SIG-M5 (cell line): ENCODE results near the gene BAZ2B.
"Not testable (repeated sequence)": the region's sequence is repeated elsewhere in the genome, so short reads cannot be mapped to it uniquely, and the experiment has no call there.

Experiments
- DNase-seq: peaks from one replicate; lab custom pipeline; 2025; lab: John Stamatoyannopoulos, UW

BAZ2B gene

GRCh38 chr2:159572459-159572858 is 43.9 kb downstream of the BAZ2B start:
- no peak for DNase-seq

DNA sequence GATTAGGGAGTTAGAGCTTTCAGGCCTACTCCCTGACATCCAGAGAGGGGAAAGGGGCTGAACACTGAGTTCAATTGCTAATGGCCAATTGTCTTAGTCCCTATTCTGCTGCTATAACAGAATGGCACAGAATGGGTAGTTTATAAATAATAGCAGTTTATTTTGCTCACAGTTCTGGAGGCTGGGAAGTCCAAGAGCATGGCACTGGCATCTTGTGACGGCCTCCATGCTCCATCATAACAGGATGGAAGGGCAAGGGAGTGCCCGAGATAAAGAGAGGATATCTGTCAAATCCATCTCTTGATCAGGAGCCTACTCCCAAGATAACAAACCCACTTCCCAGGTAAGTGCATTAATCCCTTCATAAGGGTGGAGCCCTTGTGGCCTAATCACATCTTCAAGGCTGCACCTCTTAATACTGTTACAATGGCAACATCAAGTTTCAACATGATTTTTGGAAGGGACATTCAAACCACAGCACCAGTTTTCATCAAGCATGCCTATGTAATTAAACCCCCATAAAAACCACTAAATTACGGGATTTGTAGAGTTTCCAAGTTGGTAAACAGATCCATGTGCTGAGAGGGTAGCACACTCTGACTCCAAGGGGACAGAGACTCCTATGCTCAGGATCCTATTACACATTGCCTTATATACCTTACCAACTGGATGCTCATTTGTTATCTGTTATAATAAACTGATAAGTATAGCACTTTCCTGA is 44.6 kb downstream of the BAZ2B start:
- DNase-seq: no peak

GRCh38 chr2:159564081-159564480 is 52.3 kb downstream of the BAZ2B start:
- DNase-seq: no peak

DNA sequence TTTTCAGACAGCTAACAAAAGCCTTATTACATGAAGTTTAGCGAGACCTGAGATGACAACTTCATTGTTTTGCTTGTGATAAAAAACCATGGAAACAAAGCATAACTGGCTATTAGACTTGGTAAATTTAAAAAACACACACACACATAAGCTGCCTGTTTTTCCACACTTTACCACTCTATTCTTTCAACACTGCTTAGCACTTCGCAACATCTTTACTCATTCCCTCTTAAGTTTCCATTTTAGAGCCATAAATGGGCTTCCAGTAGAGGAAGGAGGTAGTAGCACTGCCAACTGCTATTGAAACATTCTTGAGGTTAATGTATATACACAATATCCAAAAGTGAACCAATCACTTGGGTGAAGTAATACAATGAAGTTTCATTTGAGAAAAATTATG is 54.1 kb downstream of the BAZ2B start:
- peak; percentile 96 for DNase-seq

- DNase-seq: no peak
Observed at GRCh38 chr2:159561786-159562185, 54.6 kb downstream of the BAZ2B start.

GRCh38 chr2:159561242-159561641 is 55.1 kb downstream of the BAZ2B start:
- DNase-seq: no peak

GRCh38 chr2:159559034-159559433 is 57.3 kb downstream of the BAZ2B start:
- DNase-seq: no peak

GRCh38 chr2:159558479-159558878 is 57.9 kb downstream of the BAZ2B start:
- DNase-seq: no peak

GRCh38 chr2:159557437-159558034 is 58.8 kb downstream of the BAZ2B start:
- DNase-seq: no peak

DNA sequence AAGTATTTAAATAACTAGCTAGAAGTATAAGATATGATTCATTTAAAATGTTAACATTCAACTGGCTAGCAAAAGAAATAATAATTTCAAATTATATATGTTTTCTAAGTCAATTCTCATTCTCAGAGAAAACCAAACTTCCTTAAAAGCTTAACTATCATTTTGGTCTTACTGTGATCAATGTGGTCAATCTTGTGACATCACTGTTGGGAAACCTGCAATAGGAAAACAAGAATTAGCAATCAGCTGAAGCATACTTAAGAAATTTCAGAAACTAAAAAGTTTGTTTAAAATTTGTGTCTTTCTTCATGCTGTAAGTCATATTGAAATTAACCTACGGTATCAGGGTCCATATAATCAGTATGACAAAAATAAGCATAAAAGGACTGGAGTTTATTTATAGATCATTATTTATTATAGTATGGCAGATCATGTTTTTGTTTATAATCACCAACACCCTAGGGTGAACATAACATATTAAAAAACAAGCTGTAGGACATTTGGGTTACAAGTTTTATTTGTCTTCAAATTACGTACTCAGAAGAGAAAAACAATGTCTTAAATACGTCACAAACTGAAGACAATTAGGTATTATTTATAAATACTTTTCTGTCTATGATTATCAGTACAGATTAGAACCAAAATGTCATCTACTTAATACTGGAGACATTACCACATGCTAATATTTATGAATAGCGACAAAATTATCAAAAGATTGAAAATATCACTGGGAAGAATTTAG is 60.5 kb downstream of the BAZ2B start:
- peak; percentile 37 for DNase-seq

DNA sequence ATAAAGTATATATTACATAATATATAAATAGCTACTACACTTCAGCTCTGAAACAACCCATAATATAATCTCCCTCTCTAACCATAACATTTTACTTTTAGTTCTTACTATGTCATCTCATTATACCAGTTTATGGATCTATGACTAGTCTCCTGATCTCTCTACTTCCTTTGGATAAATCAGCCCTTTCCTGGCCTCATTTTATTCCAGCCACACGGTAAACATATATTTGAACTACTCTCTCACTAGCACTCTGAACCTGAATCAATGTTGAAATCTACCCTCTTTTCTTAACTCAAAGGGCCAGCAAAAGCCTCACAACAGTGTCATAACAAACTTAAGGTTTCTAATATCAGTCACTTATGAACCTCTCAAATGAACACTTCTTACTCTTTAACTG is 62.6 kb downstream of the BAZ2B start:
- DNase-seq: no peak

- no peak for DNase-seq
Observed at GRCh38 chr2:159551806-159552205, 64.5 kb downstream of the BAZ2B start.

GRCh38 chr2:159550231-159550630 is 66.1 kb downstream of the BAZ2B start:
- no peak for DNase-seq

DNA sequence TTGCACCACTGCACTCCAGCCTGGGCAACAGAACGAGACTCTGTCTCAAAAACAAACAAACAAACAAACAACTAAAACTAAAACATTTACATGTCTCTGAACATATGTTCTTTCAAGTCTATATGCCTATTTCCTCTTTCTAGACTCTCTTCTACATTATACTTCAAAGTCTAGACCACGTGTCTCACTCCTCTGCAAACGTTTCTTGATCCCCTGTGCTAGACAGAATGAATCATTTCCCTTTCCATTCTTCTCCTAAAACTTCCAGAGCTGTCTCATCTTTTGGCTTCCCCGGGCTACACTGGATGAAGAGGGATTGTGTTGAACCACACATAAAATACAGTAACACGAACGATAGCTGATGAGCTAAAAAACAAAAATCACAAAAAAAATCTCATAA is 67.1 kb downstream of the BAZ2B start:
- DNase-seq: peak; percentile 14

DNA sequence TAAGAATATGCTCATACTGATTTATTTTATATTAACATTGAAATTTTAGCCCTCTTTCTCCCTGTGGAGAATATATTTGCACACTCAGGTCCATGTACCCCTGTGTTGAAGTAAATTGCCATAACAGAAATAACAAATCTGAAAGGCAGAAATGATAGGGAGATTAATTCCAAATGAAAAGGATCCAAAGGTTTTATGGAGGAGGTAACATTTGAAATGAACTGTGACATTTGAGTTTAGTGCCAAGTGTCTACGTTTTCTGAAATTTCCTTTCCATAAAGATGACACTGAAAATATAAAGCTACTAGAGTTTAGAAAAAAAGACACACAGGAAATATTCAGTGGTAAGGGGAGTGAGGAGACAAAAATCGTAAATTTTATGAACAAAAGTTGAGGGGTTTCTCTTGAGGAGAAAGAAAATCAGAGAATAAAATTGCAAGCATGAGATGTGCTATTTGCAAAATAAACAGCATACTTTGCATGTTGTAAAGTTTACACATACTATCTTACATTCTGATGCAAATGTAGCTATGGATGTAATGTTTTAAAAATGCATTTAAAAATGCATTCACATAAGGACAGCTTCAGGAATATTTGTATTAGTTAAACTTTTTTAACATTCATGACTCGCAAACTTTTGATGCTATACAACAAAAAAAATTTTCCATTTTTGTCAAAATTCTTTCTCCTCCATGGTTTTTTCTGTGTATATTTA is 69.5 kb downstream of the BAZ2B start:
- DNase-seq: no peak

- no peak for DNase-seq
Observed at GRCh38 chr2:159546039-159546438, 70.3 kb downstream of the BAZ2B start.

DNA sequence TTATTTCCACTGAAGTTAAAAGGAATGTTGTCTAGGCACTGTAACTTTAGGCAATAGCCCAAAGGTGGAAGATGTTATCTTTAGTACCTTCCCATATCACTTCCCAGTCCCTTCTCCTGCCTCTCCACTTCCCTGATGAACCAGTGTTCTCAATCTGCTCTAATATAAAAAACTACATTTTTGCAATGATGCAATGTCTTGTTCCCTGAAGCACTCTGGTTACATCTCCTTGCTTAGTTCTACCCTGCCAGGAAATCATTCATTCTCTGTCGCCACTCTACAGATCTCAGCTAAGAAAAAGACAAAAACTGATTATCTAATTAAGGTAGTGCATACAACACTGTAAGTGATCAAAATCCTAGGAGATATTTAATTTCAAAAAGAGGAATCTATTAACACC is 71.3 kb downstream of the BAZ2B start:
- DNase-seq: no peak

DNA sequence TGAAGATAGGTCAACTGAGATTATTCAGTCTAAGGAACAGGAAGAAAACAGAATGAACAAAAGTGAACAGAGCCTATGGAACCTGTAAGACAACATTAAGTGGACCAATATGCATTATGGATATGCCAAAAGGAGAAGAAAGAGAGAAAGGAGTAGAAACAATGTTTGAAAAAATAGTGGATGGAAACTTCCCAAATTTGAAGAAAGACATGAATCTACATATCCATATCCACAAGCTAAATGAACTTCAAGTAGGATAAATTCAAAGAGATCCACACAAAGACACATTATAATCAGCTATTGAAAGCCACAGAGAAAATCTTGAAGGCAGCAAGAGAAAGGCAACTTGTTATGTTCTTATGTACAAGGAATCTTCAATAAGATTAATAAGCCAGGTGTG is 74.2 kb downstream of the BAZ2B start:
- DNase-seq: no peak

DNA sequence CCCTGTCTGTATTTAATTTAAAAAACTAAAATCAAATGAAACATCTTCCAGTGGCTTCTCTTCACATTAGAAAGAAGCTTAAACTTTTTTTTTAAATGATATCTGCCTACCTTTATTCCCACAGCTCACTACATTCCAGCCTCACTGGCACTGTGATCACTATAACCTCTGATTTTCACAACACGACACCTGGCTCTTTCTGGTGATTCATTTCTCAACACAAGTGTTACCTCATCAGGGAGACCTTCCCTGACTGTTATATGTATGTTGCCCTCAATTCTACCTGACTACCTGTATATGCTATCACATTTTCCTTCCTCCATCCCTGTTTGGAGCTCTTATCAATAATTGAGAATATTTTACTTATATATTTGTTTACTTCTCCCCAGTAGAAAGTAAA is 76.6 kb downstream of the BAZ2B start:
- DNase-seq: no peak

- no peak for DNase-seq
Observed at GRCh38 chr2:159538801-159539200, 77.5 kb downstream of the BAZ2B start.

DNA sequence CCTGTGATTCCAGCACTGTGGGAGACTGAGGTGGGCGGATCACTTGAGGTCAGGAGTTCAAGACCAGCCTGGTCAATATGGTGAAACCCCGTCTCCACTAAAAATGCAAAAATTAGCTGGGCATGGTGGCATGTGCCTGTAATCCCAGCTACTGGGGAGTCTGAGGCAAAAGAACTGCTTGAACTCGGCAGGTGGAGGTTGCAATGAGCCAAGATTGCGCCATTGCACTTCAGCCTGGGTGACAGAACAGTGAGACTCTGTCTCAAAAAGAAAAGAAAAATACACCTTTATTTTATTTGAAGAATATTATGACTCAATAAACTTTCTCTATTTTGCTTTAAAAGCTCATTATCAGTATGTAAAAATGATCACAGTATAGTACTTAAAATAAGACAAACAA is 81.1 kb downstream of the BAZ2B start:
- DNase-seq: not testable (repeated sequence)

GRCh38 chr2:159531475-159531874 is 84.9 kb downstream of the BAZ2B start:
- DNase-seq: no peak

DNA sequence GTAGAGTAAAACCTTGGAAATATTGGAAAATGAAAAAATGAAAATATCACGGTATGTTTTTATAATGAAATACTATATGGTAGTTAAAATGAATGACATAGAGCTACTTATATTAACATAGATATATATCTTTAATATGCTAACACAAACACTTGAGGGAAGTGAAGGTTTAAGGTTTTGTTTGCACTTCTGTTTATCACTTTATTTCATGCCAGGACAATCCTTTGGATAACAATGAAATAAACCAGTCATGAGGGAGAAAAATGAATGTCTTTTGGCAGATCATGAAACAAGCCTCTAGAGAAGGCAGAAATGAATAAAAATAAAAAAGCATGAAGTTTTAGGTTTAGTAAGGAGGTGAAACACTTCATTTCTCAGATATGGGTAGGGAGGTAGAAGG is 89.9 kb downstream of the BAZ2B start:
- no peak for DNase-seq
